AG09309 (cell line): ENCODE measurements around the gene USP43.

Experiments used
- DNase-seq: peaks from one replicate; pipeline ENCODE4 v3.0.0-alpha.2; 2010; ENCODE audit warnings: low read depth
- H3K4me3 ChIP-seq: 2 replicates; pipeline ENCODE4 v1.5.1; 2011; ENCODE audit warnings: mild to moderate bottlenecking, low read depth, low read length, moderate library complexity; ENCODE audit not compliant: control insufficient read depth
- TF ChIP-seq, protein P1 (sequence below): IDR thresholded peaks from 2 replicates; pipeline ENCODE4 v1.5.1; 2011; ENCODE audit warnings: mild to moderate bottlenecking, low read depth, low read length, inconsistent platforms; ENCODE audit not compliant: insufficient read depth, control insufficient read depth; ENCODE audit errors: missing control alignments

USP43 gene

GRCh38 chr17:9672266-9672665 is 26.9 kb downstream of the USP43 start:
- TF ChIP-seq, protein P1, sequence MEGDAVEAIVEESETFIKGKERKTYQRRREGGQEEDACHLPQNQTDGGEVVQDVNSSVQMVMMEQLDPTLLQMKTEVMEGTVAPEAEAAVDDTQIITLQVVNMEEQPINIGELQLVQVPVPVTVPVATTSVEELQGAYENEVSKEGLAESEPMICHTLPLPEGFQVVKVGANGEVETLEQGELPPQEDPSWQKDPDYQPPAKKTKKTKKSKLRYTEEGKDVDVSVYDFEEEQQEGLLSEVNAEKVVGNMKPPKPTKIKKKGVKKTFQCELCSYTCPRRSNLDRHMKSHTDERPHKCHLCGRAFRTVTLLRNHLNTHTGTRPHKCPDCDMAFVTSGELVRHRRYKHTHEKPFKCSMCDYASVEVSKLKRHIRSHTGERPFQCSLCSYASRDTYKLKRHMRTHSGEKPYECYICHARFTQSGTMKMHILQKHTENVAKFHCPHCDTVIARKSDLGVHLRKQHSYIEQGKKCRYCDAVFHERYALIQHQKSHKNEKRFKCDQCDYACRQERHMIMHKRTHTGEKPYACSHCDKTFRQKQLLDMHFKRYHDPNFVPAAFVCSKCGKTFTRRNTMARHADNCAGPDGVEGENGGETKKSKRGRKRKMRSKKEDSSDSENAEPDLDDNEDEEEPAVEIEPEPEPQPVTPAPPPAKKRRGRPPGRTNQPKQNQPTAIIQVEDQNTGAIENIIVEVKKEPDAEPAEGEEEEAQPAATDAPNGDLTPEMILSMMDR, result no peak
- H3K4me3 ChIP-seq, result no peak overlapping the region
- no peak for DNase-seq

DNA sequence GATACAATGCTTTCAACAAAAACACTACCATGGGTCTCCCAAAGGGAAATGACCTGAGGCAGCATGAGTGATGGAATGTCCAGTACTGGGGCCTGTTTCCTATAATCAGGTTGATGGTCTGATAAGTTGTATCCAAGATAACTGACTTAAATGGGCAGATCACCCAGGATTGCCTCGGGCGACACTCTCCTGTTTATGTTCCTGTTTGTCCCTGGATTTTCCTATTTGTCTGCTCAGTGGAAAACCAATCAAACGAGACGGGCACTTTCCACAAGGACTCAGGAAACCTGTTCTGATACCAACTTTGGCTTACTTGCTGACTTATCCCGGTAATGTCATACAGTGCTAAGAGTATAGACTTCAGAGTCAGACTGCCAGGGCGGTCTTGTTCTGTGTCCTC is 27.4 kb downstream of the USP43 start:
- no peak for DNase-seq
- no peak overlapping the region for H3K4me3 ChIP-seq
- TF ChIP-seq, protein P1, result no peak

GRCh38 chr17:9676084-9676483 is 30.8 kb downstream of the USP43 start:
- no peak for DNase-seq
- no peak overlapping the region for H3K4me3 ChIP-seq
- TF ChIP-seq, protein P1, result no peak

- DNase-seq, result no peak
- TF ChIP-seq, protein P1, result no peak
- no peak overlapping the region for H3K4me3 ChIP-seq
These were observed 31.5 kb downstream of the USP43 start for GRCh38 chr17:9676820-9677310.

DNA sequence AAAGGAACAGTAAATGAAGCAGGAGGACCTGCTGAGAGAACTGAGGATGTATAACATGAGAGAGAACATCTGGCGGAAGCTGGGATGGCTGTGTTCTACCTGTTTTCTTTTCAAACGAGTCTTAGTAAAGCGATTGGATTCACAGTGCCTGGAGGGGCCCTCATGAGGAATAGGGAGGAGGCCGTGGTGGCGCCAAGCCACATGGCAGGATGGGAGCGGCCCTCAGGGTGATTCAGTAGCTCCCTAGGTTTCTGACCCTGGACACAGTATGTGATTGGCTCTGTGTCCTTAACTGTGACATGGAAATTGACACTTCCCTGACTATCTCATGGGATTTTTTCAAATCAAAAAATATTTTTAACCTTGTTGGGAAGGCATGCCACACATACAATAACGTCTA is 32.1 kb downstream of the USP43 start:
- TF ChIP-seq, protein P1, result no peak
- DNase-seq, result no peak
- H3K4me3 ChIP-seq, result no peak overlapping the region

DNA sequence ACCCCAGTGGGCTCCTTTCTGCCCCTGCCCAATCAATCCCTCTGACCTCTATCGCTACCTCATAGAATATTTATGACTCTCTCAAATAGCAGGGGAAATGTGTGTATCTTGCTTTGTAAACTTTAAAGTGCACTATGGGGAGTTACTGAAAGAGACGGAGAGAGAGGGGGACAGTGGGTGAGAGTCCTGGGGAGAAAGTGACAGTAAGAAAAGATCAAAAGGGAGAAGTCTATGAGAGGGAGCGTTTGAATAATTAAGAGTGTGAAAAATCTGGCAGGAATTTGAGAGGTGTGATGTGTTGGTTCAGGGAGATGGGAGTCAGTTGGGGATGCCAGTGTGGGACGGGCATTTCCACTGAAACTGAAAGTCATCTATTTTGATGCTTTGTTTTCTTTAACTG is 32.6 kb downstream of the USP43 start:
- no peak overlapping the region for H3K4me3 ChIP-seq
- TF ChIP-seq, protein P1, result no peak
- DNase-seq, result no peak

GRCh38 chr17:9684955-9685621 is 39.8 kb downstream of the USP43 start:
- H3K4me3 ChIP-seq, result no peak overlapping the region
- no peak for DNase-seq
- TF ChIP-seq, protein P1, result no peak
